Esophagus squamous epithelium (tissue), 5 donors: ENCODE results near the gene RASA3. TPM values are rescaled to one million over a fixed set of nuclear protein-coding genes. Genes with fewer than 3 reads are reported as not detected.
"Not testable (repeated sequence)": the region's sequence is repeated elsewhere in the genome, so short reads cannot be mapped to it uniquely, and the experiment has no call there.

Experiments
- DNase-seq: peaks from one replicate; lab custom pipeline; 2025; lab: John Stamatoyannopoulos, UW
- H3K27ac ChIP-seq, 4 donors: fragments of 200-600 bp; sonication (generic); one replicate each; pipeline ENCODE4 v1.5.1; 2016 to 2019; ENCODE audit warnings: mild to moderate bottlenecking in 1 of 4
- H3K27me3 ChIP-seq, 4 donors: fragments of 200-600 bp; sonication (generic); 1 replicate in 3 of 4; 2 replicates in 1 of 4; pipeline versions ENCODE4 v1.5.1 to v1.6.0; 2017 to 2021; ENCODE audit warnings: antibody characterized with exemption in 1 of 4
- H3K36me3 ChIP-seq, 3 donors: fragments of 200-600 bp; sonication (generic); one replicate each; pipeline ENCODE4 v1.5.1; 2016 to 2019
- H3K4me1 ChIP-seq, 3 donors: fragments of 200-600 bp; sonication (generic); one replicate each; pipeline ENCODE4 v1.5.1; 2017 to 2019
- H3K4me3 ChIP-seq, 4 donors: fragments of 200-600 bp; sonication (generic); 1 replicate in 3 of 4; 2 replicates in 1 of 4; pipeline ENCODE4 v1.5.1; 2016 to 2019; ENCODE audit warnings: mild to moderate bottlenecking in 2 of 4, moderate library complexity in 1 of 4
- H3K9me3 ChIP-seq, 3 donors: fragments of 200-600 bp; sonication (generic); one replicate each; pipeline ENCODE4 v1.5.1; 2016 to 2019
- POLR2A ChIP-seq, 4 donors: fragments of 450-650 bp; IDR thresholded peaks; one replicate each; pipeline ENCODE4 v1.6.1; 2017; ENCODE audit warnings: antibody characterized with exemption in 4 of 4, mild to moderate bottlenecking in 4 of 4, moderate library complexity in 3 of 4
- WGBS, 2 donors: methylation state at CpG; one replicate each; pipeline ENCODE4 v1.1.5; 2018; 5-methylcytosine and 5-hydroxymethylcytosine counted together
- intact Hi-C: fragments of 100-400 bp; cut with DNase I; formaldehyde crosslinking; loops from one replicate; pipeline ENCODE4 v1.15.0; 2022
- total RNA-seq, 4 donors: library from RNA; depleted of rRNA; stranded (reverse); fragments of >200 nt; gene quantifications; one replicate each; pipeline ENCODE4 v1.1.0, GENCODE V29; 2016
- TF ChIP-seq, protein P1 (sequence below), 6 experiments: fragments of 450-650 bp in 4 of 6; fragments of 200-600 bp in 2 of 6; sonication (generic) in 2 of 6; IDR thresholded peaks; one replicate each; pipeline ENCODE4 v1.5.1; 2016 to 2019; ENCODE audit warnings: antibody characterized with exemption in 6 of 6, mild to moderate bottlenecking in 4 of 6, moderate library complexity in 4 of 6
- donor health status: DM: yes; HTN: yes; CAD: no.

The RASA3 gene
- total RNA-seq, 4 donors from 2014 or later = 1.4 to 8.8 (median 3.1) TPM

GRCh38 chr13:114135731-114136171 lies 3.3 kb upstream of the RASA3 start:
- intact Hi-C loops = no loop called here
- 92 to 94% methylated on average over 7 to 14 of the region's 15 CpGs for WGBS, 2 donors

DNA sequence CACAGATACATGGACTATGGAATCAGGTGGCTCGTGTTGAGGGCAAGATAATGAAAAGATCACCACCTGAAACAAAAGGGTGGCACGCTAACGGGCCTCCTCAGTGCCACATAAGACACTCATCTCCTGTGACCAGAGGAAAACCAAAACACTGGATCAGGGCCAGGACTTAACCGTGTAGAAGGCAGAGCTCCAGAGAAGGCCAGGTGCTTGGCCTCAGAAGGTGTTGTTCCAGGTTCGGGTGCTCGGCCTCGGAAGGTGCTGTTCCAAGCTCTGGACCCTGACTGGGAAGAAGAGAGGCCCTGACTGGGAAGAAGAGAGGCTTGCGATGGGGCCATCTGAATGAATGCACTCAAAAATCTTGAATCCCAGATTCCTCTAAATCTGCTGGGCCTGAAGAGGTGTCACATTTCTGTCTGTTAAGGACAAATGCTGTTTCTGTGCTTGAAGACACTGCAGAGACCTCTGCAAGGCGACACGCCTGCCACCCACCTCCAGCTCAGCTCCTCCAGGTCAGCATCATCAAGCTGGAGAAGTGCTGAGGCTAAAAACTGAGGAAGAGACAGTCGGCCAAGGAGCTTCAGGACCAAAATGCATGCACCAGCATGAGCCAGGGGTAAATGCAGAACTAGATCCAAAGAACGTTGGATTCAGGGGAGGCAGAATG lies 2.7 kb upstream of the RASA3 start:
- no peak overlapping the region for H3K4me3 ChIP-seq
- WGBS, 2 donors = 47 to 56% methylated on average over 10 to 12 of the region's 12 CpGs
- peaks cover 0 to 22% (median 0%) of the 10 kb centered on the region in 4 donors for H3K27me3 ChIP-seq
- peaks cover 11 to 31% (median 17%) of the 10 kb centered on the region in 3 donors for H3K4me1 ChIP-seq
- no peak for TF ChIP-seq POLR2A (IDR thresholded peaks at IDR 0.05)
- TF ChIP-seq, protein P1, sequence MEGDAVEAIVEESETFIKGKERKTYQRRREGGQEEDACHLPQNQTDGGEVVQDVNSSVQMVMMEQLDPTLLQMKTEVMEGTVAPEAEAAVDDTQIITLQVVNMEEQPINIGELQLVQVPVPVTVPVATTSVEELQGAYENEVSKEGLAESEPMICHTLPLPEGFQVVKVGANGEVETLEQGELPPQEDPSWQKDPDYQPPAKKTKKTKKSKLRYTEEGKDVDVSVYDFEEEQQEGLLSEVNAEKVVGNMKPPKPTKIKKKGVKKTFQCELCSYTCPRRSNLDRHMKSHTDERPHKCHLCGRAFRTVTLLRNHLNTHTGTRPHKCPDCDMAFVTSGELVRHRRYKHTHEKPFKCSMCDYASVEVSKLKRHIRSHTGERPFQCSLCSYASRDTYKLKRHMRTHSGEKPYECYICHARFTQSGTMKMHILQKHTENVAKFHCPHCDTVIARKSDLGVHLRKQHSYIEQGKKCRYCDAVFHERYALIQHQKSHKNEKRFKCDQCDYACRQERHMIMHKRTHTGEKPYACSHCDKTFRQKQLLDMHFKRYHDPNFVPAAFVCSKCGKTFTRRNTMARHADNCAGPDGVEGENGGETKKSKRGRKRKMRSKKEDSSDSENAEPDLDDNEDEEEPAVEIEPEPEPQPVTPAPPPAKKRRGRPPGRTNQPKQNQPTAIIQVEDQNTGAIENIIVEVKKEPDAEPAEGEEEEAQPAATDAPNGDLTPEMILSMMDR (IDR thresholded peaks at IDR 0.05) = no peak
- no peaks in the 10 kb centered on the region for H3K36me3 ChIP-seq
- peak overlapping the region in 1 of 4 donors; percentile 34 for H3K27ac ChIP-seq
- H3K9me3 ChIP-seq = no peaks in the 10 kb centered on the region
- intact Hi-C loops = no loop called here
- DNase-seq = no peak

More at GRCh38 chr13:114135731-114136171, 3.3 kb upstream of the RASA3 start:
- Histone ChIP-seq H3K27me3 (peaks cover 0 to 20% (median 0%) of the 10 kb centered on the region in 4 donors), H3K4me3 (no peak overlapping the region), H3K4me1 (peaks cover 11 to 31% (median 18%) of the 10 kb centered on the region in 3 donors), H3K9me3 (no peaks in the 10 kb centered on the region), H3K36me3 (no peaks in the 10 kb centered on the region), H3K27ac (no peak overlapping the region)
- TF ChIP-seq, protein P1 (IDR thresholded peaks at IDR 0.05) = no peak
- no peak for TF ChIP-seq POLR2A (IDR thresholded peaks at IDR 0.05)
- no peak for DNase-seq

DNA sequence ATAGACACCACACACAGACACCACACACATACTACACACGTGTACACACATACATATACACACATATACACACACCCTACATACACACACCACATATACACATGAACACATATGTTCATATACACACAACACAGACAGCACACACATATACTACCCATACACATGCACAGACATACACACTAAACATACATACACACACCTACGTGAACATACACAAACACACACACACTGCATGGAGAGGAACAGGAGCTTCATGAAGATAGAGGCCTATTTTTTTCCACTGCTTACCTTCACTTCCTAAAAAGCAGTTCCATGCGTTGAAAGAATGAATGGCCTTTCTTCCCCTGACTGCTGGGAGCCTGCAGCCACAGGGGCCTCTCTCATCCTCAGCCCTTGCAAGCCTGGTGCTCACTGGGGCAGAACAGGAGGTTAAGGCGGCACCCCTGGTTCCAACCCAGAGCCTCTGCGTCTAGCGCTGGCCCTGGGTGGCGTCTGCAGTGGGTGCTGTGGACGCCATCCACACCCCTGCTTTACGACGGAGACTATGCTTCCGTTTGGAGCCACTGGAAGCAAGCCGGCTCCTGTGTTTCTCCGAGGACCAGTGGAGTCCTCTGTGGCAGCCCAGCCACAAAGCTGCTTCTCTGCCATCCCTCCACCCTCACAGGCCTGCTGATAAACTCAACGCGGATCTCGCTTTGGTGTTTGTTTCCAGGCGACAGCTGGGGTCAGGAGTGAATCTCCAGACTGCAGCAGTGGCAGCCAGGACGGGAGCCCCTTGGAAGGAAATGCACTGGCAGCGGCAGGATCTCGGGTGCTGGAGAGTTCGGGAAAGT lies 1.9 kb upstream of the RASA3 start:
- Histone ChIP-seq H3K4me3 (no peak overlapping the region), H3K36me3 (no peaks in the 10 kb centered on the region), H3K9me3 (no peaks in the 10 kb centered on the region), H3K4me1 (peaks cover 17 to 37% (median 23%) of the 10 kb centered on the region in 3 donors), H3K27me3 (peaks cover 0 to 26% (median 0%) of the 10 kb centered on the region in 4 donors), H3K27ac (peak overlapping the region in 1 of 4 donors; percentile 34)
- intact Hi-C loops = no loop called here
- WGBS, 2 donors = 53 to 65% methylated on average over 10 to 14 of the region's 21 CpGs
- no peak for TF ChIP-seq POLR2A (IDR thresholded peaks at IDR 0.05)
- TF ChIP-seq, protein P1 (IDR thresholded peaks at IDR 0.05) = no peak
- DNase-seq = no peak

GRCh38 chr13:114133552-114133951 lies 1.1 kb upstream of the RASA3 start:
- intact Hi-C loops, H3K27ac ChIP-seq, H3K4me3 ChIP-seq, H3K9me3 ChIP-seq, DNase-seq, H3K36me3 ChIP-seq: not testable (repeated sequence)
- peaks cover 22 to 45% (median 25%) of the 10 kb centered on the region in 3 donors for H3K4me1 ChIP-seq
- 80% methylated on average over 1 of the region's 7 CpGs; no CpG with 5 or more reads in 1 of the 2 donors for WGBS, 2 donors
- peaks cover 0 to 26% (median 0%) of the 10 kb centered on the region in 4 donors for H3K27me3 ChIP-seq

- peaks cover 0 to 26% (median 0%) of the 10 kb centered on the region in 4 donors for H3K27me3 ChIP-seq
- peak overlapping the region in 1 of 4 donors; percentile 80 for H3K4me3 ChIP-seq
- DNase-seq, intact Hi-C loops, H3K9me3 ChIP-seq, H3K36me3 ChIP-seq: not testable (repeated sequence)
- peaks cover 26 to 49% (median 28%) of the 10 kb centered on the region in 3 donors for H3K4me1 ChIP-seq
- peak overlapping the region in 1 of 4 donors; percentile 86 for H3K27ac ChIP-seq
- WGBS, 2 donors = no CpG with 5 or more reads among the region's 9 CpGs
These were observed 703 bp upstream of the RASA3 start for GRCh38 chr13:114133126-114133525.
